Natural killer cell (primary cell): Measurements from ENCODE around the gene HYLS1. TPM values are rescaled to one million over a fixed set of nuclear protein-coding genes. Genes with fewer than 3 reads are reported as not detected.

Source experiments
- ATAC-seq, 3 donors: fragments of 150-1000 bp in 2 of 3; fragments of 200-7000 bp in 1 of 3; cut with Tn5 transposase; 1 replicate in 1 of 3; 2 replicates in 2 of 3; pipeline ENCODE4 v1.10.0; 2021; ENCODE audit warnings: mild to moderate bottlenecking in 2 of 3, moderate library complexity in 2 of 3
- DNase-seq, 2 donors: peaks; one replicate each; pipeline versions ENCODE4 v3.0.0 to v3.0.0-alpha.2; 2013 to 2021; ENCODE audit warnings: mixed read lengths in 1 of 2
- H3K27ac ChIP-seq: one replicate; pipeline ENCODE4 v1.5.1; 2013; ENCODE audit warnings: mild to moderate bottlenecking, low read length
- H3K27me3 ChIP-seq: one replicate; pipeline ENCODE4 v1.6.1; 2013; ENCODE audit warnings: low read length; ENCODE audit not compliant: control insufficient read depth, insufficient read depth
- H3K36me3 ChIP-seq: one replicate; pipeline ENCODE4 v1.6.1; 2013; ENCODE audit warnings: low read length; ENCODE audit not compliant: control insufficient read depth, insufficient read depth
- H3K4me1 ChIP-seq: one replicate; pipeline ENCODE4 v1.6.1; 2013; ENCODE audit warnings: low read length; ENCODE audit not compliant: control insufficient read depth, insufficient read depth
- H3K4me3 ChIP-seq: one replicate; pipeline ENCODE4 v1.5.1; 2013; ENCODE audit warnings: low read length
- H3K9me3 ChIP-seq: one replicate; pipeline ENCODE4 v1.6.1; 2013; ENCODE audit warnings: low read length; ENCODE audit not compliant: control insufficient read depth, insufficient read depth
- H3K27ac Mint-ChIP-seq, 2 donors: one replicate each; pipeline ENCODE4 v1.8.0; 2022; ENCODE audit warnings: mild to moderate bottlenecking in 2 of 2, mixed read lengths in 2 of 2, moderate library complexity in 1 of 2
- H3K27me3 Mint-ChIP-seq, 2 donors: one replicate each; pipeline ENCODE4 v1.8.0; 2022; ENCODE audit warnings: low read depth in 2 of 2, mixed read lengths in 2 of 2
- H3K36me3 Mint-ChIP-seq: one replicate; pipeline ENCODE4 v1.8.0; 2022; ENCODE audit warnings: mixed read lengths
- H3K4me1 Mint-ChIP-seq, 2 donors: one replicate each; pipeline ENCODE4 v1.8.0; 2022; ENCODE audit warnings: mixed read lengths in 2 of 2
- H3K4me3 Mint-ChIP-seq: one replicate; pipeline ENCODE4 v1.8.0; 2022; ENCODE audit warnings: mild to moderate bottlenecking, moderate library complexity, mixed read lengths
- H3K9me3 Mint-ChIP-seq, 2 donors: one replicate each; pipeline ENCODE4 v1.8.0; 2022; ENCODE audit warnings: mixed read lengths in 2 of 2
- CTCF ChIP-seq: fragments of 200-600 bp; IDR thresholded peaks from one replicate; pipeline ENCODE4 v1.8.0; 2022; ENCODE audit warnings: antibody characterized with exemption
- WGBS: methylation state at CpG from one replicate; pipeline ENCODE4 v1.1.7; 2013; ENCODE audit warnings: missing lambda C conversion rate; ENCODE audit not compliant: insufficient coverage; 5-methylcytosine and 5-hydroxymethylcytosine counted together
- intact Hi-C: fragments of 100-400 bp; cut with micrococcal nuclease; formaldehyde crosslinking; loops from one replicate; pipeline ENCODE4 v1.14.2; 2022
- total RNA-seq, 4 donors: library from RNA; stranded (reverse); fragments of 120-200 nt in 1 of 4; gene quantifications; one replicate each; pipeline versions ENCODE4 v1.2.3 to v1.2.4, GENCODE V29; 2013 to 2022

HYLS1 gene
- total RNA-seq, 3 donors from 2014 or later (not counting 1 experiment from before 2014, with no cell fraction given), result 4.4 to 6.8 (median 5.6) TPM

- Mint-ChIP-seq H3K9me3 (no peaks in the 10 kb centered on the region), H3K4me1 (peaks cover 0 to 4% of the 10 kb centered on the region in 2 donors), H3K27me3 (peaks cover 14 to 29% of the 10 kb centered on the region in 2 donors), H3K4me3 (no peak overlapping the region), H3K36me3 (no peaks in the 10 kb centered on the region), H3K27ac (no peak overlapping the region)
- Histone ChIP-seq H3K27ac (no peak overlapping the region), H3K9me3 (no peaks in the 10 kb centered on the region), H3K27me3 (no peaks in the 10 kb centered on the region), H3K4me1 (no peaks in the 10 kb centered on the region), H3K36me3 (no peaks in the 10 kb centered on the region), H3K4me3 (no peak overlapping the region)
- 73% methylated on average over 9 of the region's 9 CpGs for WGBS
- intact Hi-C loops, result loop anchor here (5.0 kb wide), 1 partner anchor 1071 kb away; no protein-coding TSS in a partner anchor
- DNase-seq, result no peak
- ATAC-seq, result no peak
- TF ChIP-seq CTCF, result no peak
These were observed 33.6 kb downstream of the HYLS1 start for GRCh38 chr11:125921042-125921441.

GRCh38 chr11:125922156-125922555 lies 34.7 kb downstream of the HYLS1 start:
- peaks cover 0 to 4% of the 10 kb centered on the region in 2 donors for H3K4me1 Mint-ChIP-seq
- intact Hi-C loops, result loop anchor here (5.0 kb wide), 1 partner anchor 1070 kb away; no protein-coding TSS in a partner anchor
- H3K27ac Mint-ChIP-seq, result no peak overlapping the region
- H3K36me3 Mint-ChIP-seq, result no peaks in the 10 kb centered on the region
- WGBS, result 78% methylated on average over 3 of the region's 3 CpGs
- no peaks in the 10 kb centered on the region for H3K36me3 ChIP-seq
- H3K9me3 ChIP-seq, result no peaks in the 10 kb centered on the region
- H3K9me3 Mint-ChIP-seq, result no peaks in the 10 kb centered on the region
- no peaks in the 10 kb centered on the region for H3K27me3 ChIP-seq
- no peaks in the 10 kb centered on the region for H3K4me1 ChIP-seq
- peaks cover 13 to 27% of the 10 kb centered on the region in 2 donors for H3K27me3 Mint-ChIP-seq
- H3K27ac ChIP-seq, result no peak overlapping the region
- ATAC-seq (no peak), DNase-seq (no peak)
- no peak for TF ChIP-seq CTCF
- no peak overlapping the region for H3K4me3 Mint-ChIP-seq
- no peak overlapping the region for H3K4me3 ChIP-seq

GRCh38 chr11:125923012-125923579 lies 35.6 kb downstream of the HYLS1 start:
- Histone ChIP-seq H3K27ac (no peak overlapping the region), H3K4me1 (no peaks in the 10 kb centered on the region), H3K9me3 (no peaks in the 10 kb centered on the region), H3K4me3 (no peak overlapping the region), H3K36me3 (no peaks in the 10 kb centered on the region), H3K27me3 (no peaks in the 10 kb centered on the region)
- Mint-ChIP-seq H3K27me3 (peaks cover 13 to 27% of the 10 kb centered on the region in 2 donors), H3K4me1 (peaks cover 0 to 4% of the 10 kb centered on the region in 2 donors), H3K4me3 (no peak overlapping the region), H3K9me3 (no peaks in the 10 kb centered on the region), H3K27ac (no peak overlapping the region), H3K36me3 (no peaks in the 10 kb centered on the region)
- peak in 1 of 2 donors; percentile 80 for DNase-seq
- peak; percentile 32 for TF ChIP-seq CTCF
- intact Hi-C loops, result loop anchor here (5.0 kb wide), 1 partner anchor 1069 kb away; no protein-coding TSS in a partner anchor
- 3% methylated on average over 5 of the region's 8 CpGs for WGBS
- peak in 1 of 3 donors; percentile 60 for ATAC-seq

- H3K27ac ChIP-seq, result no peak overlapping the region
- no peaks in the 10 kb centered on the region for H3K4me1 ChIP-seq
- no peak for TF ChIP-seq CTCF
- intact Hi-C loops, result loop anchor here (5.0 kb wide), 1 partner anchor 1069 kb away; no protein-coding TSS in a partner anchor
- ATAC-seq, result no peak
- no peak overlapping the region for H3K4me3 Mint-ChIP-seq
- no peaks in the 10 kb centered on the region for H3K36me3 Mint-ChIP-seq
- WGBS, result 77% methylated on average over 8 of the region's 8 CpGs
- no peaks in the 10 kb centered on the region for H3K27me3 ChIP-seq
- no peaks in the 10 kb centered on the region for H3K9me3 ChIP-seq
- no peak for DNase-seq
- H3K27ac Mint-ChIP-seq, result no peak overlapping the region
- H3K4me1 Mint-ChIP-seq, result peaks cover 0 to 4% of the 10 kb centered on the region in 2 donors
- H3K4me3 ChIP-seq, result no peak overlapping the region
- H3K36me3 ChIP-seq, result no peaks in the 10 kb centered on the region
- H3K9me3 Mint-ChIP-seq, result no peaks in the 10 kb centered on the region
- peaks cover 13 to 27% of the 10 kb centered on the region in 2 donors for H3K27me3 Mint-ChIP-seq
These were observed 36.2 kb downstream of the HYLS1 start for GRCh38 chr11:125923633-125924032.
